Endothelial cell of umbilical vein (primary cell): ENCODE measurements around the gene SPECC1L. TPM values are rescaled to one million over a fixed set of nuclear protein-coding genes. Genes with fewer than 3 reads are reported as not detected.
A peak's percentile ranks its signal among the peaks of the same experiment; 100 is the strongest.
"Not testable (repeated sequence)": the region's sequence is repeated elsewhere in the genome, so short reads cannot be mapped to it uniquely, and the experiment has no call there.

ENCODE experiments used
- BruUV-seq: library from RNA; stranded (reverse); fragments of 400-500 nt; replicated peaks from 2 replicates; lab custom pipeline; 2021; lab: Mats Ljungman, UMichigan
- CTCF ChIA-PET: fragments of 300-600, 350-600 bp; sonication (Branson Sonifier 250); formaldehyde crosslinking; loops from one replicate; lab custom pipeline; 2021; ENCODE audit warnings: antibody characterized with exemption, inconsistent platforms; lab: Charles Lee
- POLR2A ChIA-PET: fragments of 300-600, 350-600 bp; sonication (Branson Sonifier 250); formaldehyde crosslinking; loops from one replicate; lab custom pipeline; 2021; ENCODE audit warnings: antibody characterized with exemption, inconsistent platforms; lab: Charles Lee
- DNase-seq: peaks from one replicate; pipeline ENCODE4 v3.0.0-alpha.2; 2011; ENCODE audit warnings: low read depth, low spot score
- FAIRE-seq: peaks from 2 replicates; lab custom pipeline; 2011; peaks lifted over from hg19 to GRCh38; lab: Jason Lieb, UNC
- H2AFZ ChIP-seq: 2 replicates; pipeline ENCODE4 v1.6.0; 2012; ENCODE audit warnings: low read depth, low read length, control low read depth, inconsistent platforms
- H3K27ac ChIP-seq: 2 replicates; pipeline ENCODE4 v1.5.1; 2011; ENCODE audit warnings: low read depth, mild to moderate bottlenecking, control low read depth, low read length, moderate library complexity; ENCODE audit not compliant: insufficient read depth
- H3K27me3 ChIP-seq, 2 experiments: 2 replicates each; pipeline versions ENCODE4 v1.6.0 to v1.6.1; 2011; ENCODE audit warnings: low read length in 2 of 2, mixed read lengths in 1 of 2; ENCODE audit not compliant: control insufficient read depth in 2 of 2, insufficient read depth in 2 of 2
- H3K36me3 ChIP-seq, 2 experiments: 2 replicates in 1 of 2; 3 replicates in 1 of 2; pipeline ENCODE4 v1.5.1; 2011; ENCODE audit warnings: low read length in 2 of 2, mild to moderate bottlenecking in 1 of 2, moderate library complexity in 1 of 2; ENCODE audit not compliant: control insufficient read depth in 2 of 2, insufficient read depth in 2 of 2; ENCODE audit errors: extremely low read depth in 1 of 2
- H3K4me1 ChIP-seq: 3 replicates; pipeline ENCODE4 v1.5.1; 2011; ENCODE audit warnings: mild to moderate bottlenecking, low read length; ENCODE audit not compliant: control insufficient read depth, insufficient read depth; ENCODE audit errors: extremely low read depth
- H3K4me2 ChIP-seq: 2 replicates; pipeline ENCODE4 v1.6.1; 2011; ENCODE audit warnings: low read length, control low read depth, mixed read lengths; ENCODE audit not compliant: insufficient read depth
- H3K4me3 ChIP-seq, 3 experiments: fragments of 200-600 bp in 1 of 3; sonication (generic), shearing (Covaris generic) in 1 of 3; replicated peaks in 1 of 3; 2 replicates each; pipeline ENCODE4 v1.5.1; 2011 to 2016; ENCODE audit warnings: control low read depth in 3 of 3, low read length in 3 of 3, mild to moderate bottlenecking in 2 of 3, inconsistent platforms in 1 of 3, low read depth in 1 of 3, moderate library complexity in 1 of 3; ENCODE audit not compliant: insufficient read depth in 1 of 3
- H3K79me2 ChIP-seq: 2 replicates; pipeline ENCODE4 v1.6.0; 2012; ENCODE audit warnings: low read length, inconsistent platforms; ENCODE audit not compliant: control insufficient read depth, insufficient read depth
- H3K9ac ChIP-seq: replicated peaks from 2 replicates; pipeline ENCODE3; 2011; ENCODE audit warnings: low read length, control low read depth; ENCODE audit not compliant: insufficient read depth; ENCODE audit errors: extremely low read depth
- H3K9me1 ChIP-seq: replicated peaks from 3 replicates; pipeline ENCODE4 v1.6.0; 2011; ENCODE audit warnings: mild to moderate bottlenecking, low read length; ENCODE audit not compliant: control insufficient read depth, insufficient read depth; ENCODE audit errors: extremely low read depth
- H3K9me3 ChIP-seq: replicated peaks from 2 replicates; pipeline ENCODE4 v1.5.1; 2012; ENCODE audit warnings: low read length, inconsistent platforms; ENCODE audit not compliant: control insufficient read depth, insufficient read depth
- H4K20me1 ChIP-seq: replicated peaks from 2 replicates; pipeline ENCODE3; 2011; ENCODE audit warnings: mild to moderate bottlenecking, low read length; ENCODE audit not compliant: control insufficient read depth, insufficient read depth; ENCODE audit errors: extremely low read depth
- dilution Hi-C: fragments of 300-500 bp; cut with MboI; formaldehyde crosslinking; loops from one replicate; pipeline ENCODE4 v1.15.0; 2019; ENCODE audit warnings: low sequenced_read_pairs; ENCODE audit not compliant: extremely low pct_ligation_motif_present
- intact Hi-C: fragments of 100-400 bp; cut with micrococcal nuclease; formaldehyde crosslinking; loops from one replicate; pipeline ENCODE4 v1.10.0; 2022
- polyA plus RNA-seq, 4 experiments: library from polyadenylated mRNA; depleted of rRNA in 3 of 4; stranded (reverse) in 3 of 4; unstranded in 1 of 4; fragments of >200 nt; gene quantifications; 2 replicates each; pipeline versions ENCODE4 v1.2.1 to v1.2.3, GENCODE V29; 2011 to 2012; ENCODE audit warnings: missing spikeins in 1 of 4
- total RNA-seq: library from RNA; stranded (reverse); gene quantifications from 2 replicates; pipeline ENCODE4 v1.2.3, GENCODE V29; 2021

The SPECC1L gene
- total and polyA plus RNA-seq, 2 donors (not counting 3 experiments of a cell fraction or from before 2014, with no cell fraction given), result 22.8 to 79.3 TPM

DNA sequence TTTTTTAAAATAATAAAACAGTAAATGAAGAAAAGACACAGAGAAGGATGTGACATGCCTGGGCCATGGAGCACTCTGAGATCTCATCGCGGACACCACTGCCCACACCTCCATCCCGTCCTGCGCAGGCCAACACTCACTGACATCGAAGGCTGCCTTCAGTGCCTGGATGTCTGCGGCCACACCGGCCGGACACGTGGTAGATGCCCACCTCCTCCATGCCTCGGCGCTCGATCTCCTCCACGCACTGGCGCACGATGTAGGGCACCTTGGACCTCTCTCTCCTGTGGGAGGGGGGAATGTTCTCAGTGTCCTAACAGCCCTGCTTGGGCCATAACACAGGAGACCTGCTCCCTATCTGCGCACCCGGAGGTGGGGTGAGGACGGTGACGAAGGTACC is 7.2 kb upstream of the SPECC1L start:
- H3K4me2 ChIP-seq, H3K4me1 ChIP-seq, H3K36me3 ChIP-seq, POLR2A ChIA-PET, H3K79me2 ChIP-seq, FAIRE-seq, H3K4me3 ChIP-seq, H3K9ac ChIP-seq, H3K27ac ChIP-seq, H4K20me1 ChIP-seq, H3K27me3 ChIP-seq, H3K9me3 ChIP-seq, dilution Hi-C loops, H3K9me1 ChIP-seq, H2AFZ ChIP-seq, intact Hi-C loops, BruUV-seq, DNase-seq: not testable (repeated sequence)
- CTCF ChIA-PET, result interaction anchor here (0.6 kb wide), 1 partner anchor 500 kb away, joined by 5 read pairs; the partner anchor contains the start of gene C22orf15

DNA sequence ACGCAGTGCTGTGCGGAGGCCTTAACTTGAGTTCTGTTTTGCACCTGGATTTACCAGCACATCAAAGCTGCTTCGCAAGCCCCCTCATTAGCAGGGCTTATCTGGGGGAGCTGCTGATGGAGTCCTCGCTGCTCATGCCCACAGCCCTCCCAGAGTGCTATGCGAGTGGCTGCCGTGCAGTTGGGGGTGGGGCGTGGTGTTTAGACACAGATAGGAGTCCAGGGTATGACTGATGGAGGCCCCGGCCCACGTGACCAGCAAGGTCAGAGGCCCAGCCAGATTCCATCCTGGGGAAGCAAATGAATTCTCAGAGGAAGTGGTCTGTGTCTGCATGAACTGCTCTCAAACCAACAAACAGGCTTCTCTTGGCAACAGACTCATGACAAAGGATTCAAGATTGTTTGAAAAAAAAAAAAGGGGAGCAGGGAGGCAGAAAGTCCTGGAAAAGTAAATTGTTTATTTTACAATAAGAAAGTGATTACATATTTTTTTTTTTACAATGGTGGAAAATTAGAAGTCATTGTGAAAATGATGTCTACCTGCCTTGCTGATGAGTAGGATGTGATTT is 6.2 kb upstream of the SPECC1L start:
- H3K9me3 ChIP-seq, POLR2A ChIA-PET, H3K4me3 ChIP-seq, H3K36me3 ChIP-seq, H3K9me1 ChIP-seq, H3K79me2 ChIP-seq, H3K4me1 ChIP-seq, H3K27me3 ChIP-seq, H4K20me1 ChIP-seq, H2AFZ ChIP-seq, FAIRE-seq, BruUV-seq, CTCF ChIA-PET, intact Hi-C loops, H3K9ac ChIP-seq, dilution Hi-C loops: not testable (repeated sequence)
- DNase-seq, result peak; percentile 46
- H3K4me2 ChIP-seq, result peak overlapping the region; percentile 24
- H3K27ac ChIP-seq, result peak overlapping the region; percentile 11
